ENCODE data around the gene PARP3.

Gene PARP3

DNA sequence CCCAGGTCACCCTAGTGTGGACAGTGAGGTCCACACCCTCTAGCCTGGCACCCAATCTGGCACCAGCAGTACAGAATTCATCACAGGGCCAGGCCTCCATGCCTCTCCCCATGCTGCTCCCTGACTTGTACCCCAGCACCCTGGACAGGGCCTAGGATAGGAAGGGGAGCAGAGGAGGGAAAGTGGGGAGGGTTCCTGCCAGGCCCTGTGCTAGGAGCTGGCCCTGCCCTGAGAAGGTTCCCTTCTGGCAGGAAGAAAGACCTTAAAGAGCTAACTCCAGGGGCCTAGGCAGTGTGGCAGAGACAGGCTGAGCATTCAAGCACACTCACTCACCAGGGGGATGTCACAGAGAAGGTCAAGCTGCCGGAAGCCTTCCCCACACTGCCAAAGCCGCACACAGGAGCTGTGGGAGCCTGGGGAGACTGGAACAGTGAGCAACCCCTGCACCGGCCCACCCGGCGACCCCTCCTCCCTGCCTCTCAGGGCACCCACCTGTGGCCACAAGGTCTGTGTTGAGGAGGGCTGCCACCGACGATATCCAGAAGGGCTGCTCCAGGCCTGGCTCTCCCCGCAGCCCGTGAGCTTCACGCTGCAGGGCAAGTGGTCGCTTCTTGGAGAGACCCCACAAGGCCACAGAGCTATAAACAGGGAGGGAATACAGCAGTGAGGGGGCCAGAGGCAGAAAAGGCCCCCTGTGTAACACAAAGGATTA lies 7.9 kb upstream of the PARP3 start:
- DNase-seq: no peak

GRCh38 chr3:51934991-51935885 lies 6.9 kb upstream of the PARP3 start:
- DNase-seq: no peak

GRCh38 chr3:51935886-51936755 lies 6.0 kb upstream of the PARP3 start:
- DNase-seq: no peak

GRCh38 chr3:51937014-51937413 lies 5.1 kb upstream of the PARP3 start:
- DNase-seq: no peak

DNA sequence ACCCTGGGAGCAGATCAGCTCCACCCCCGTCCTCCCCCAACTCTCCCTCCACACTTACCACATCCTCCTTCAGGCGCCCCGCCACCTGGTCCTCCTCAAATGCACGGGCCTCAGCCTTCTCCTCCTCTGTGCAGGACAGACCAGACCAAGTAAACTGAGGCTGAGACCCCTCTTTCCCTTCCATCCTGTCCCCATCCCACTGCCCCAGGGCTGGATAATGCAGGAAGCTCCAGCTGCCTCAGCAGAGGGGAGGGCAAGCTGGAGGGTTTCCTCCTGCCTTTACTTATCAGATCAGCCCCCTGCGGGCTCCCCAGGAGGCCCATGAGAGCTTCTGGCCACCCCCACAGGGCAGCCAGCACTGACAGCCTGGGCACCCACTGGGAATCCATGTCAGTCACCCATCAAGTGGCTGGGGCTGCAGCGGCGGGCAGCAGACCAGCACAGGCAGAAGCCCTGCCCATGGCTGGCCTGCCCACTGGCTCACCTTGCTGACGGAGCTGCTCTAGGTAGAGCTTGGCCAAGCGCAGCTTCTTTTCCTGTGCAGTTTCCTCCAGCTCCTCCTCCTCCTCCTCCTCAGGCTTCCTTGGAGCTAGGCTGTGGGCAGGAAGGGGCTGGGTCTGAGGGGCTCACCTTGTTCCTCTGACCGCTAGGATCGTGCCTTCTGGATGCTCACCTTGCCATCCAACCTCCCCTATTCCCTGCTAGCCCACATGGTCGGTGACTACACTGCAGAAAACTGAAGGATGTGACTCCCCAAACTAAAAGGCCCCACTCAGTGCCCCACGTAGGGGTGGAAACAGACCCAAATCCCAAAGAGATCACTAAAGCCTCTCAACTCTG lies 4.3 kb upstream of the PARP3 start:
- DNase-seq: no peak

GRCh38 chr3:51938780-51939425 lies 3.3 kb upstream of the PARP3 start:
- DNase-seq: no peak

DNA sequence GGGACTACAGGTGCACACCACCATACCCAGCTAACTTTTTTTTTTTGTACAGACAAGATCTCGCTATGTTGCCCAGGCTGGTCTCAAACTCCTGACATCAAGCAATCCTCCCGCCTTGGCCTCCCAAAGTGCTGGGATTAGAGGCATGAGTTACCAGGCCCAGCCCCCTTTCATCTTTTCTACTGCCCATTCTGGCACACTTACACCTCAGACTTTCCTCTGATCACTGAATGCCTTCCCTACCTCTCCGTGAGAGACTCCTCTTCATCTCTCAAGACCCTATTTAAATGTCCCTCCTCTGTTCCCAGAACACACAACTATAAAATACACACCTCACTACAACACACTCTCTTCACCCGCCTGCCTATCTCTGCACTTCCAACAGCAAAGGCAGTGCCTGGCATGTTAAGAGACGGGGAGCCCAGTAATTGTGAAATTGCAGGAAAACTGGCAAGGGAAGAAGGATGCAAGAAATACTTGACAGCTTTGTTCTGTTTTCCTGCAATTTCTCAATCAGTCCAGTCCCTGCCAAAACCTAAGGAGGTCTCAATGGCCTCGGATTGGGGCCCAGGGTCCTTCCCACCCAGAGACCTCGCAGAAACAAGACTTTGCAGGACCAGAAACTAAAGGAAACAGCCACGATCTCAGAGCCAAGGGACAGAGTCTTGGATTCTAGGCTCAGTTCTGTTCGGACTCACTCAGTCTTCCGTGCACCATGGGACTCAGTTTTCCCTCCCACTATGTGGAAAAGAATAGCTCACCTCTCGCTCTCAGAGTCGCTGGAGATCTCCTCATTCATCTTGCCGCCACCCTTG lies 1.3 kb upstream of the PARP3 start:
- DNase-seq: no peak

DNA sequence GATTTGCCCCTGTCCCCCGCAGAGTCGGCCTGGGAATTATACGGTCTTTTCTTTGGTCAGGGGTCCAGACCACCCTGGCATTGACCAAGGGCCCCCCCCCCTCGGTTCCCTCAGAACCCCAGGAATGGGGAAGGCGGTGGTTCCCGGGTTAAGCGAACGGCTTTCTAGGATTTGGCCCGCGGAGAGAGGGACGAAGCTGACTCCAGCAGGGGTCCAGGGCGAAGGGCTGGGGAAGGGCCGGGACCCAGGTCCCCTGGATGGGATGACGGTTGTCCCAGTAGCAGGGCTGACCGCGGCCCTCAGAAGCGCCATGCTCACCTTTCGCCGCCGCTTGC lies 733 bp upstream of the PARP3 start:
- DNase-seq: no peak

DNA sequence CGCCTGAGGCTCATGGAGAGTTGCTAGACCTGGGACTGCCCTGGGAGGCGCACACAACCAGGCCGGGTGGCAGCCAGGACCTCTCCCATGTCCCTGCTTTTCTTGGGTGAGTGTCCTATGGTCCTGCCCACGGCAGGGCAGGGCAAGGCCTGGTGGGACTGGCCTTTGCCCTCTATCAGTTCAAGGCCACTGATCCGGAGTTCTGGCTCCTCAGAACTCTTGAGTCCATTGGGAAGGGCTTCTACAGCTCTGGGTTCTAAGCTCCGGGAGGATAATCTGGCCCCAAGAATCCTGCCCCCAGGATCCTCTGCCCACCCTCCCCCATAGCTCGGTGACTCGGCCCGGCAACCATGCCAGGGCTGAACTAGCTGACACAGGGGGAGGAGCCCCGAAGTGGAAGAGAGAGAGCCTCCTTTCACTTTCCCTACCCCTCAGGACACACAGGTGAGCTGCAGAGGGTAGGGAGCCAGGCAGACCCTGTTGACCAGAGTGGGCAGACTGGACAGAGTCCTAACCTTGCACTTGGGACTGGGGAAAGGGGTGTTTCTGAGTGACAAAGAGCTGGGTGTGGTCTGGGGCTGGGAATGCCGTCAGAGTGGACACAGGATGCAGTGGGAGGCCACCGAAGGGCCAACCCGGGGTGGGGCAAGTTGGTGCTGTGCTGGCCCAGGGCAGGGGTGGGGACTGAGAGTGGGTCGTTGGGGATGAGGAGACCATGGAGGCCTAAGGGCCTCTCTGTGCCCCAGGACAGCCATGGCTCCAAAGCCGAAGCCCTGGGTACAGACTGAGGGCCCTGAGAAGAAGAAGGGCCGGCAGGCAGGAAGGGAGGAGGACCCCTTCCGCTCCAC lies 664 bp downstream of the PARP3 start:
- DNase-seq: peak; percentile 4

DNA sequence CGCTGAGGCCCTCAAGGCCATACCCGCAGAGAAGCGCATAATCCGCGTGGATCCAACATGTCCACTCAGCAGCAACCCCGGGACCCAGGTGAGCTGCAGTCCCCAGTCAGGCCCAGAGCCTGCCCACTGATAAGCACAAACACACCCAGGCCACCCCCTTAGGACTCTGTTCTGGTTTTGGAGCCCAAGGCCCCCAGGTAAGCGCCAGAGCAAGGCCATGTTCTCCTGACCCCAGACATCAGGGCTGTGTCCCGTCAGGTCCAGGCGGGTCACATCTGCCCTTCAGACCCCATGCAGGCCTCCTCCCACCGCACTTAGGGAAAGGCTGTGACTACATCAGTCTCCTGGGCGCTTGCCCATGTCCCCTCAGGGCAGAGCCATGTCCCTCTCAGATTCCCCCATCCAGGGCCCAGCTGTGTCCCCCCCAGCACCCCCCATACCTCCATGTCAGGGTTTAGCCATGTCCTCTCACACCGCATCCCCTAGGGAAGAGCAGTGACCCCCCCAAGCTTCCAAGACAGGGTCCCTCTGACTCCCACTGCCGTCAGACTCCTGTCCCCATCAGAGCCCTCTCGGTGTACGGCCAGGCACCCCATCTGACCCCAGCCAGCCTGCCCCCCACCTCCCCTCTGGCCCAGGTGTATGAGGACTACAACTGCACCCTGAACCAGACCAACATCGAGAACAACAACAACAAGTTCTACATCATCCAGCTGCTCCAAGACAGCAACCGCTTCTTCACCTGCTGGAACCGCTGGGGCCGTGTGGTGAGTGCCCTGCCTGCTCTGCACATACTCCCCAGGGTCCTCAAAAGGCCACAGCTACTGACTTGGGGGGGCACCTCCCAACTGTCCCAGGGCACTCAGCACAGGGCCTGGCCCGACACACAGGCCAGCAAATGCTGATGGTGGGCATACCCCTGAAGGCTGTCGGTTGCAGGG lies 1.6 kb downstream of the PARP3 start:
- no peak for DNase-seq

DNA sequence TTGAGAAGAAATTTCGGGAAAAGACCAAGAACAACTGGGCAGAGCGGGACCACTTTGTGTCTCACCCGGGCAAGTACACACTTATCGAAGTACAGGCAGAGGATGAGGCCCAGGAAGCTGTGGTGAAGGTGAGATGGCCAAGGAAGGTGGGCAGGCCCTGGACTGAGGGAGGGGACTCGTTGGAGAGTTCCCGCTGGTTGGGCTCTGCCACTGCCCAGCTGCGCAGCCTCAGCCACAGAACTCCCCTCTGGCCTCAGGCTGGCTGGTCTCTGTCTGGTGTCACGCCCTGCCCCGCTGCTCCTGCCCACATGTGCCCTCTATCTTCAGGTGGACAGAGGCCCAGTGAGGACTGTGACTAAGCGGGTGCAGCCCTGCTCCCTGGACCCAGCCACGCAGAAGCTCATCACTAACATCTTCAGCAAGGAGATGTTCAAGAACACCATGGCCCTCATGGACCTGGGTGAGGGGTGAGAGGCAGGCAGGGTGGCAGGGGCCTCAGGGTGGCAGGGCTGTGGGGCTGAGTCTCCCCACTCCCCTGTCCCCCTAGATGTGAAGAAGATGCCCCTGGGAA lies 2.4 kb downstream of the PARP3 start:
- no peak for DNase-seq

- DNase-seq: no peak
Measured at GRCh38 chr3:51945031-51945840, 3.1 kb downstream of the PARP3 start.

GRCh38 chr3:51945926-51946705 lies 4.0 kb downstream of the PARP3 start:
- DNase-seq: no peak

- DNase-seq: no peak
Measured at GRCh38 chr3:51946796-51947195, 4.6 kb downstream of the PARP3 start.

GRCh38 chr3:51947215-51947900 lies 5.2 kb downstream of the PARP3 start:
- no peak for DNase-seq

- no peak for DNase-seq
Measured at GRCh38 chr3:51948016-51948580, 5.9 kb downstream of the PARP3 start.

Data from DMS79 treated with DMSO at 0.1 percent for 48 hours (cell line).